ENCODE results near the gene HMCN1.

GRCh38 chr1:185699874-185700273, 34.3 kb upstream of the HMCN1 start:
- TF ChIP-seq SIN3A (IDR thresholded peaks at IDR 0.05; ENCODE audit: borderline replicate concordance, insufficient read depth, low read length) (no peak), POLR2AphosphoS5 (IDR thresholded peaks at IDR 0.05; ENCODE audit: low read depth, low read length) (no peak), REST (IDR thresholded peaks at IDR 0.05; ENCODE audit: insufficient read depth in 1 of 2, low read depth in 2 of 2, low read length in 2 of 2) (no peak), TAF1 (IDR thresholded peaks at IDR 0.05; ENCODE audit: borderline replicate concordance, insufficient read depth, low read length) (no peak), FOXP2 (optimal IDR thresholded peaks at IDR 0.05; ENCODE audit: borderline replicate concordance, extremely low read depth, extremely low read length, insufficient read depth) (no peak)
